Left lung (tissue), 10 donors: Measurements from ENCODE around the gene TMEM151B. TPM values are rescaled to one million over a fixed set of nuclear protein-coding genes. Genes with fewer than 3 reads are reported as not detected.

ENCODE experiments used
- ATAC-seq: fragments of 200-7000 bp; cut with Tn5 transposase; one replicate; pipeline ENCODE4 v1.9.1; 2020; ENCODE audit warnings: moderate library complexity
- DNase-seq, 4 donors: peaks; one replicate each; pipeline ENCODE4 v3.0.0-alpha.2; 2013 to 2020
- H3K27ac ChIP-seq, 2 donors: fragments of 200-600 bp; sonication (generic) in 1 of 2; one replicate each; pipeline versions ENCODE4 v1.5.0 to v1.8.0; 2020 to 2021
- H3K27me3 ChIP-seq, 2 donors: fragments of 200-600 bp; sonication (generic) in 1 of 2; one replicate each; pipeline versions ENCODE4 v1.5.0 to v1.8.0; 2020 to 2021
- H3K36me3 ChIP-seq, 2 donors: fragments of 200-600 bp; sonication (generic) in 1 of 2; one replicate each; pipeline versions ENCODE4 v1.5.0 to v1.8.0; 2020 to 2021
- H3K4me1 ChIP-seq, 2 donors: fragments of 200-600 bp; one replicate each; pipeline ENCODE4 v1.8.0; 2021
- H3K4me3 ChIP-seq, 2 donors: fragments of 200-600 bp; sonication (generic) in 1 of 2; one replicate each; pipeline versions ENCODE4 v1.5.0 to v1.8.0; 2020 to 2021; ENCODE audit warnings: mild to moderate bottlenecking in 1 of 2
- H3K9me3 ChIP-seq, 2 donors: fragments of 200-600 bp; sonication (generic) in 1 of 2; one replicate each; pipeline versions ENCODE4 v1.5.0 to v1.8.0; 2020 to 2021
- intact Hi-C, 2 donors: fragments of 100-400 bp; cut with DNase I; formaldehyde crosslinking; loops; one replicate each; pipeline versions ENCODE4 v1.11.2 to v1.14.2; 2022
- polyA plus RNA-seq, 6 donors: library from polyadenylated mRNA; unstranded; fragments of 120-200 nt; gene quantifications; one replicate each; pipeline ENCODE4 v1.2.1, GENCODE V29; 2013; ENCODE audit not compliant: insufficient read length in 6 of 6
- total RNA-seq, 2 donors: library from RNA; stranded (reverse); fragmentation: NEBNext Ultra II Directional; extraction: Animal tissue kit (Norgen Biotek cat#: 25700); gene quantifications; one replicate each; pipeline ENCODE4 v1.2.1, GENCODE V29; 2021
- TF ChIP-seq, protein P1 (sequence below), 2 donors: fragments of 200-600 bp; sonication (generic) in 1 of 2; IDR thresholded peaks; one replicate each; pipeline versions ENCODE4 v1.5.0 to v1.8.0; 2021; ENCODE audit warnings: antibody characterized with exemption in 2 of 2
- donor health status: DM: no; HTN: yes; CAD: no.
- donor health status: DM: no; HTN: no; CAD: no.

TMEM151B gene
- total and polyA plus RNA-seq, 8 donors, result 0.70 to 1.2 (median 0.87) TPM; not detected in 2

DNA sequence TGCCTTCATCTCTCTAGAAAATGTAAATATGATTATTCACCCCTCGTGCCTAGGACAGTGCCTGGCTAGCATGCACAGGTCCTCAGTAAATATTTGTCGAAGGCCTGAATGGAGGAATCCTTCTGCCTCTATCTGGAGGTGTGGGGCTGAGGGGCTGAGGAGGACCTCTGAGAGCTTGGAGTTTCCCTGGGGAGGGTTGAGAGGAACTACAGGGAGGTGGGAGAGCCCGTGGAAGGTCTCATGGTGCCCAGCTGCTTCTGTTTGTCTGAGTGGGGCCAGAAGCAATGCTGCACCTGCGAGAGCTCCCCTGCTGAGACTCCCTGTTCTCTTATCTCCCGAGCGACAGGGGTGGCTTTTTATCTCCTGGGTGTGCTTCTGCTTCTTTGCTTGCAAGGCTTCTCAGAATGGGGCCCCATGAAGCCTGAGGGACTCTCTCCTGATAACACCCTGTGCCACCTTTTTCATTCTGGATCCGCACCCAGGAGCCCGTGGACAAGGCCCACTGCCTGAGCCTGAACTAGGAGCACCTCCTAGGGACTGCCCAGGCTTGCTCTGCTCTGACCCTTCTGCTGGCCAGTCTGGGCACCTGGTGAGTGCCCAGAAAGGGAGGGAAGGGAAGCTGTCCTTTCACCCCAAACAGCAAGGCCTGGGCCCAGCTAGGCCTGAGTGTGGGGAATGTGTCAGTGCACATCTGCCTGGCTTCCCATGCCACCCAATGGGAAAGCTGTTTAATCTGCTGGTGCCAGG, 44.5 kb upstream of the TMEM151B start:
- no peak overlapping the region for H3K27ac ChIP-seq
- intact Hi-C loops, result no loop called here
- no peak overlapping the region for H3K4me3 ChIP-seq
- TF ChIP-seq, protein P1, sequence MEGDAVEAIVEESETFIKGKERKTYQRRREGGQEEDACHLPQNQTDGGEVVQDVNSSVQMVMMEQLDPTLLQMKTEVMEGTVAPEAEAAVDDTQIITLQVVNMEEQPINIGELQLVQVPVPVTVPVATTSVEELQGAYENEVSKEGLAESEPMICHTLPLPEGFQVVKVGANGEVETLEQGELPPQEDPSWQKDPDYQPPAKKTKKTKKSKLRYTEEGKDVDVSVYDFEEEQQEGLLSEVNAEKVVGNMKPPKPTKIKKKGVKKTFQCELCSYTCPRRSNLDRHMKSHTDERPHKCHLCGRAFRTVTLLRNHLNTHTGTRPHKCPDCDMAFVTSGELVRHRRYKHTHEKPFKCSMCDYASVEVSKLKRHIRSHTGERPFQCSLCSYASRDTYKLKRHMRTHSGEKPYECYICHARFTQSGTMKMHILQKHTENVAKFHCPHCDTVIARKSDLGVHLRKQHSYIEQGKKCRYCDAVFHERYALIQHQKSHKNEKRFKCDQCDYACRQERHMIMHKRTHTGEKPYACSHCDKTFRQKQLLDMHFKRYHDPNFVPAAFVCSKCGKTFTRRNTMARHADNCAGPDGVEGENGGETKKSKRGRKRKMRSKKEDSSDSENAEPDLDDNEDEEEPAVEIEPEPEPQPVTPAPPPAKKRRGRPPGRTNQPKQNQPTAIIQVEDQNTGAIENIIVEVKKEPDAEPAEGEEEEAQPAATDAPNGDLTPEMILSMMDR (IDR thresholded peaks at IDR 0.05), result no peak
- no peaks in the 10 kb centered on the region for H3K9me3 ChIP-seq
- H3K4me1 ChIP-seq, result peaks cover 20 to 56% of the 10 kb centered on the region in 2 donors
- peaks cover 0 to 10% of the 10 kb centered on the region in 2 donors for H3K36me3 ChIP-seq
- H3K27me3 ChIP-seq, result no peaks in the 10 kb centered on the region
- DNase-seq (no peak), ATAC-seq (no peak)

DNA sequence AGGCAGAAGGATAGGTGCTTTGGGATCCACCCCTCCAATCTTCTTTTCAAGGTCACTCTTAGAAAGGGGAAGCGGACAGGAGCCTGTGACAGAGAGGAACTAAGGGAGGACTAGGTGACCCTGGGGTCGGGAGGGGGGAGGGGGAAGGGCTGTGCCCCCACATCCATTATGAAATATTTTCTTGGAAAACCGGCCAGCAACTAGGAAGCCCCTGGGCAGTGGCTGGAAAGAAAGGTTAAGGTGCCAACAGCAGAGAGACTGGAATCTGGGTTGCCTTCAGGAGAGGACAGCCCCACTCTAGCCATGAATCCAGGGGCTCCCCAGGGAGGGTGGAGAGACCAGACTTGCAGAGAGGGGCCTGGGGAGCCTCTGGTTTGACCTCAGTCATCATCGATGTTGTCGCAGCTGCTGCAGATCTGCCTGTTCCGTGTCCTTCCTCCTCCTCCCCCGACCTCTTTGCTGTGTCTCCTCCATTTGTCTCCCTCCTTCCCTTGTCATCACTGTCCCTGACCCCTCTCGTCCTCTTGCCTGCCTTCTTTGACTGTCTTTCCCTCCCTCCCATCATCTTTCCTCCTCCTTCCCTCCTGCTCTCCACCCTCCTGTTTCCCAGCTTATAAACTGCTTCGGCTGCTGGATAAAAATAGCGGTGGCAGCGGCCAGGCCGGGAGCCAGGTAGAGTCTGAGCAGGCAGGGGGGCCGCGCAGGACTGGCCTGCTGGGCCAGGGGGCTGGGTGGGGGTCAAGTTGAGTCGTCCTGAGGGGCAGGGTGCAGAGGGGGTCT, 43.7 kb upstream of the TMEM151B start:
- no peak overlapping the region for H3K4me3 ChIP-seq
- intact Hi-C loops, result no loop called here
- H3K9me3 ChIP-seq, result no peaks in the 10 kb centered on the region
- TF ChIP-seq, protein P1 (IDR thresholded peaks at IDR 0.05), result no peak
- H3K36me3 ChIP-seq, result peaks cover 0 to 11% of the 10 kb centered on the region in 2 donors
- no peak for DNase-seq
- peaks cover 12 to 48% of the 10 kb centered on the region in 2 donors for H3K4me1 ChIP-seq
- no peak for ATAC-seq
- no peaks in the 10 kb centered on the region for H3K27me3 ChIP-seq
- no peak overlapping the region for H3K27ac ChIP-seq

DNA sequence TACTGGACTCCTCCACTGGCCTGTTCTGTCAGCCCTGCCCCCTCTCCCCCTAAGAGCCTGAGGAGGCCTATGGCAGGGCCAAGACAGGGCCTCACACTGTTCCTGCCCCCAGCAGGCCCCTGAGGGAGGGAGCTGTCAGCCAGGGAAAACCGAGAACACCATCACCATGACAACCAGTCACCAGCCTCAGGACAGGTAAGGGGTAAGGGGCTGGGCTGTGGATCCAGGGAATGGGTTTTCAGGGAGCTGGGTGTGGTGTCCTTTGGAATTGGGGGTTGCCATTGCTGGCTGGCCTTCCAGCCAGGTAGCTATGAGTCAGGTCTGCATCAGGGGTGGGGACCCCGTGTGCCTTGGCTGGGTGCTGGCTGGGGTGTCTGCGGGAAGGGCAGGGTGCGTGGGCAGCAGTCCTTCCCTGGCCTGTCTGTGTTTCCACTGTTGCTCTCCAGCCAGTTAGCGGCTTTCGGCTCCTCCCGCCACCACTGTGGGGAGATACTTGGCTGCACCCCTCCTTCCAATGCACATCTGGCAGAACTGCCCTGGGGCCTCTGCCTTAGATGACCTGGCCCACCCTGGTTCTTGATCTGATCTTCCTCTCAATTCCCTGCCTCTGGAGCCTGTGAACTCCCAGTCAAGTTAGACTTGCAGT, 43.0 kb upstream of the TMEM151B start:
- no peak overlapping the region for H3K4me3 ChIP-seq
- no peaks in the 10 kb centered on the region for H3K27me3 ChIP-seq
- peaks cover 0 to 18% of the 10 kb centered on the region in 2 donors for H3K36me3 ChIP-seq
- H3K9me3 ChIP-seq, result no peaks in the 10 kb centered on the region
- peaks cover 8 to 41% of the 10 kb centered on the region in 2 donors for H3K4me1 ChIP-seq
- DNase-seq, result no peak
- intact Hi-C loops, result no loop called here
- TF ChIP-seq, protein P1 (IDR thresholded peaks at IDR 0.05), result no peak
- ATAC-seq, result no peak
- H3K27ac ChIP-seq, result no peak overlapping the region

DNA sequence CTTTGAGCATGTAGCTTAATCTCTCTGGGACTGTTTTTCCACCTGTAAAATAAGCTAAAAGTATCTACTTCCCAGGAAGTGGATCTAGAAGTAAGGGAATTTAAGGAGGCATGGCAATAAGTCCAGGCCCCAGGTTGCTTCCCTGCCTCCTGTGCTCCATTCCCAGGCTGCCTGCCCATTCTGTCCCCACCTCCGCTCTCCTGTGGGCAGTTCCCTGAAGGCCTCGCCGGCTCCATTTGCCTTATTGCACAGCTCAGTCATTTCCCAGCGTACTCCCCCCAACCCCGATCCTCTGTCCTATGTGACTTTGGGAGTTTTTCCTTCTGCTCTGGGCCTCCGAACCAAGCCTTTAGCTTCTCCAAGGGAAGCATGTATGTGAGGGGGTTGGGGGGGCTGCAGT, 42.2 kb upstream of the TMEM151B start:
- H3K27me3 ChIP-seq, result no peaks in the 10 kb centered on the region
- no peak overlapping the region for H3K4me3 ChIP-seq
- H3K27ac ChIP-seq, result no peak overlapping the region
- intact Hi-C loops, result no loop called here
- DNase-seq (no peak), ATAC-seq (no peak)
- H3K36me3 ChIP-seq, result peaks cover 0 to 24% of the 10 kb centered on the region in 2 donors
- H3K9me3 ChIP-seq, result no peaks in the 10 kb centered on the region
- TF ChIP-seq, protein P1 (IDR thresholded peaks at IDR 0.05), result no peak
- peaks cover 8 to 36% of the 10 kb centered on the region in 2 donors for H3K4me1 ChIP-seq

DNA sequence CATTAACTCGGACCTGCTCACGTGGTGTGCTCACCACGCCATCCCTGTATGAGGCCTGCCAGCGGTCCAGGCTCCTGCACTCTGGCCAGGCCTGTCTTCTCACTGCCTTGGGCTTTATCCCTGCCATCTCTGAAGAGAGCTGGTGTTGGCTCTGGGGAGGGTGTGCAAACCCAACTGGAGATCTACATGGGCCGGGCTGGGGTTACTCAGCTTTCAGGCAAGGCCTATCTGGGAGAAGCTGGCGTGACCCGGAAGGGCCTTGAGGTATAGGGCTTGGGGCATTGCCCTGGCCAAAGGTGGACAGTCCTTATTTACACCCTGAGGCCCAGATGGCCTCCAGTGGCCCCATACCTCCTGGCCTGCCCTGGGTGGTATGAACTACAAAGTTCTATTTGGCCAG, 41.8 kb upstream of the TMEM151B start:
- ATAC-seq, result no peak
- Histone ChIP-seq H3K27me3 (no peaks in the 10 kb centered on the region), H3K4me3 (no peak overlapping the region), H3K27ac (no peak overlapping the region), H3K36me3 (peaks cover 0 to 26% of the 10 kb centered on the region in 2 donors), H3K4me1 (peaks cover 8 to 36% of the 10 kb centered on the region in 2 donors), H3K9me3 (no peaks in the 10 kb centered on the region)
- intact Hi-C loops, result no loop called here
- DNase-seq, result no peak
- TF ChIP-seq, protein P1 (IDR thresholded peaks at IDR 0.05), result no peak
